SK-N-SH treated with all-trans-retinoic acid at 6 μM for 48 hours (cell line): Measurements from ENCODE around the gene PRKCE.

ENCODE experiments used
- ATAC-seq: fragments of 200-7000 bp; cut with Tn5 transposase; 3 replicates; pipeline ENCODE4 v1.9.1; 2020; ENCODE audit warnings: mild to moderate bottlenecking, moderate library complexity
- ARNTL ChIP-seq: fragments of 450-650 bp; formaldehyde crosslinking; IDR thresholded peaks from 2 replicates; pipeline ENCODE4 v1.5.0; 2020; ENCODE audit warnings: low read depth, mild to moderate bottlenecking, moderate library complexity, borderline replicate concordance
- BACH2 ChIP-seq: fragments of 250-450 bp; sonication (Bioruptor Pico); IDR thresholded peaks from 2 replicates; pipeline ENCODE4 v1.9.0; 2021; ENCODE audit warnings: mild to moderate bottlenecking, borderline replicate concordance
- CSDC2 ChIP-seq: fragments of 250-450 bp; sonication (Bioruptor Pico); IDR thresholded peaks from 2 replicates; pipeline ENCODE4 v1.5.0; 2020; ENCODE audit warnings: mild to moderate bottlenecking, moderate library complexity
- ESRRG ChIP-seq: fragments of 250-450 bp; sonication (Bioruptor Pico); IDR thresholded peaks from 2 replicates; pipeline ENCODE4 v1.6.1; 2021; ENCODE audit warnings: mild to moderate bottlenecking
- GLIS3 ChIP-seq: fragments of 250-450 bp; sonication (Bioruptor Pico); IDR thresholded peaks from 2 replicates; pipeline ENCODE4 v1.5.0; 2020; ENCODE audit warnings: mild to moderate bottlenecking, moderate library complexity
- ISL1 ChIP-seq: fragments of 250-450 bp; sonication (Bioruptor Pico); IDR thresholded peaks from 2 replicates; pipeline ENCODE4 v2.1.2; 2022; ENCODE audit warnings: mild to moderate bottlenecking, moderate library complexity
- OSR1 ChIP-seq: fragments of 250-450 bp; sonication (Bioruptor Pico); IDR thresholded peaks from 2 replicates; pipeline ENCODE4 v1.8.0; 2022; ENCODE audit warnings: moderate library complexity, mild to moderate bottlenecking, inconsistent platforms
- PPARA ChIP-seq: fragments of 250-450 bp; sonication (Bioruptor Pico); IDR thresholded peaks from 2 replicates; pipeline ENCODE4 v1.5.0; 2020; ENCODE audit warnings: mild to moderate bottlenecking, borderline replicate concordance
- RARB ChIP-seq: fragments of 250-450 bp; sonication (Bioruptor Pico); IDR thresholded peaks from 2 replicates; pipeline ENCODE4 v1.8.0; 2021; ENCODE audit warnings: mild to moderate bottlenecking, moderate library complexity
- SNAI2 ChIP-seq: fragments of 250-450 bp; sonication (Bioruptor Pico); IDR thresholded peaks from 2 replicates; pipeline ENCODE4 v1.5.0; 2020; ENCODE audit warnings: mild to moderate bottlenecking, moderate library complexity
- TCF4 ChIP-seq: fragments of 250-450 bp; sonication (Bioruptor Pico); IDR thresholded peaks from 2 replicates; pipeline ENCODE4 v1.8.0; 2021; ENCODE audit warnings: mild to moderate bottlenecking, moderate library complexity, borderline replicate concordance
- TOX ChIP-seq: fragments of 250-450 bp; sonication (Bioruptor Pico); IDR thresholded peaks from 2 replicates; pipeline ENCODE4 v1.8.0; 2021; ENCODE audit warnings: mild to moderate bottlenecking, moderate library complexity, borderline replicate concordance
- ZFP3 ChIP-seq: fragments of 250-450 bp; sonication (Bioruptor Pico); IDR thresholded peaks from 2 replicates; pipeline ENCODE4 v1.5.0; 2020; ENCODE audit warnings: mild to moderate bottlenecking, moderate library complexity
- ZFP30 ChIP-seq: fragments of 450-650 bp; formaldehyde crosslinking; IDR thresholded peaks from 2 replicates; pipeline ENCODE4 v1.5.0; 2022; ENCODE audit warnings: mild to moderate bottlenecking, moderate library complexity
- ZNF70 ChIP-seq: fragments of 450-650 bp; formaldehyde crosslinking; IDR thresholded peaks from 2 replicates; pipeline ENCODE4 v1.5.0; 2020; ENCODE audit warnings: mild to moderate bottlenecking, moderate library complexity
- ZNF8 ChIP-seq: fragments of 450-650 bp; formaldehyde crosslinking; IDR thresholded peaks from 2 replicates; pipeline ENCODE4 v1.5.0; 2020; ENCODE audit warnings: mild to moderate bottlenecking, moderate library complexity
- TF ChIP-seq, protein P1 (sequence below): fragments of 250-450 bp; sonication (Bioruptor Pico); IDR thresholded peaks from 2 replicates; pipeline ENCODE4 v1.5.1; 2020; ENCODE audit warnings: low read depth, mild to moderate bottlenecking, moderate library complexity
- TF ChIP-seq, protein P2 (sequence below): fragments of 250-450 bp; sonication (Bioruptor Pico); IDR thresholded peaks from 2 replicates; pipeline ENCODE4 v1.5.1; 2021; ENCODE audit warnings: mild to moderate bottlenecking, moderate library complexity
- TF ChIP-seq, protein P3 (sequence below): fragments of 250-450 bp; sonication (Bioruptor Pico); IDR thresholded peaks from 2 replicates; pipeline ENCODE4 v1.8.0; 2021; ENCODE audit warnings: low read depth, mild to moderate bottlenecking, moderate library complexity, borderline replicate concordance
- TF ChIP-seq, protein P4 (sequence below): fragments of 250-450 bp; sonication (Bioruptor Pico); IDR thresholded peaks from 2 replicates; pipeline ENCODE4 v1.8.0; 2020; ENCODE audit warnings: mild to moderate bottlenecking, moderate library complexity, borderline replicate concordance
- TF ChIP-seq, protein P5 (sequence below): fragments of 250-450 bp; sonication (Bioruptor Pico); IDR thresholded peaks from 2 replicates; pipeline ENCODE4 v1.5.0; 2020; ENCODE audit warnings: mild to moderate bottlenecking, moderate library complexity

The PRKCE gene

DNA sequence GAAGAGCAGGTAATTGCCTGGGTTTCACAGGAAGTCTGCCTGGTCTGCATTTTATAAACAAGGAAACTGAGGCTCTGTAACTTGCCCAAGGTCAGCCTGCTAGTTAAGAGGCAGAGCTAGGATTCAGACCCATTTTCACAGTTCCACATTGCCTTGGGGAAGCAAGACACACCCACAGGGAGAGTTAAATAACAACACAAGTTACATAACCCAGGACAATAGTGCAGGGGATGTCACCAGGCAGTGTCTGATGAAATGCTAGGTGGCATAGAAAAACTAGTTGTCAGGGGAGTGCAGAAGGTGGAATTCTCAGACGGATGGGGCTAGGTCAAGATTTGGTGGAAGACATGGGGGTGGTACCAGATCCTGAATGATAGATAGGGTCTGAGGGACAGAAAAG, 69.7 kb downstream of the PRKCE start:
- TF ChIP-seq, protein P1, sequence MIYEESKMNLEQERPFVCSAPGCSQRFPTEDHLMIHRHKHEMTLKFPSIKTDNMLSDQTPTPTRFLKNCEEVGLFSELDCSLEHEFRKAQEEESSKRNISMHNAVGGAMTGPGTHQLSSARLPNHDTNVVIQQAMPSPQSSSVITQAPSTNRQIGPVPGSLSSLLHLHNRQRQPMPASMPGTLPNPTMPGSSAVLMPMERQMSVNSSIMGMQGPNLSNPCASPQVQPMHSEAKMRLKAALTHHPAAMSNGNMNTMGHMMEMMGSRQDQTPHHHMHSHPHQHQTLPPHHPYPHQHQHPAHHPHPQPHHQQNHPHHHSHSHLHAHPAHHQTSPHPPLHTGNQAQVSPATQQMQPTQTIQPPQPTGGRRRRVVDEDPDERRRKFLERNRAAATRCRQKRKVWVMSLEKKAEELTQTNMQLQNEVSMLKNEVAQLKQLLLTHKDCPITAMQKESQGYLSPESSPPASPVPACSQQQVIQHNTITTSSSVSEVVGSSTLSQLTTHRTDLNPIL (CRISPR knock-in tag) = no peak
- TF ChIP-seq SNAI2 (CRISPR knock-in tag) (no peak), ZFP3 (no peak), ISL1 (CRISPR knock-in tag) (no peak), GLIS3 (no peak), ESRRG (CRISPR knock-in tag) (no peak), RARB (CRISPR knock-in tag) (no peak), OSR1 (CRISPR knock-in tag) (no peak), TCF4 (CRISPR knock-in tag) (no peak)
- TF ChIP-seq, protein P2, sequence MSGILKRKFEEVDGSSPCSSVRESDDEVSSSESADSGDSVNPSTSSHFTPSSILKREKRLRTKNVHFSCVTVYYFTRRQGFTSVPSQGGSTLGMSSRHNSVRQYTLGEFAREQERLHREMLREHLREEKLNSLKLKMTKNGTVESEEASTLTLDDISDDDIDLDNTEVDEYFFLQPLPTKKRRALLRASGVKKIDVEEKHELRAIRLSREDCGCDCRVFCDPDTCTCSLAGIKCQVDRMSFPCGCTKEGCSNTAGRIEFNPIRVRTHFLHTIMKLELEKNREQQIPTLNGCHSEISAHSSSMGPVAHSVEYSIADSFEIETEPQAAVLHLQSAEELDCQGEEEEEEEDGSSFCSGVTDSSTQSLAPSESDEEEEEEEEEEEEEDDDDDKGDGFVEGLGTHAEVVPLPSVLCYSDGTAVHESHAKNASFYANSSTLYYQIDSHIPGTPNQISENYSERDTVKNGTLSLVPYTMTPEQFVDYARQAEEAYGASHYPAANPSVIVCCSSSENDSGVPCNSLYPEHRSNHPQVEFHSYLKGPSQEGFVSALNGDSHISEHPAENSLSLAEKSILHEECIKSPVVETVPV (CRISPR knock-in tag) = no peak
- TF ChIP-seq, protein P3, sequence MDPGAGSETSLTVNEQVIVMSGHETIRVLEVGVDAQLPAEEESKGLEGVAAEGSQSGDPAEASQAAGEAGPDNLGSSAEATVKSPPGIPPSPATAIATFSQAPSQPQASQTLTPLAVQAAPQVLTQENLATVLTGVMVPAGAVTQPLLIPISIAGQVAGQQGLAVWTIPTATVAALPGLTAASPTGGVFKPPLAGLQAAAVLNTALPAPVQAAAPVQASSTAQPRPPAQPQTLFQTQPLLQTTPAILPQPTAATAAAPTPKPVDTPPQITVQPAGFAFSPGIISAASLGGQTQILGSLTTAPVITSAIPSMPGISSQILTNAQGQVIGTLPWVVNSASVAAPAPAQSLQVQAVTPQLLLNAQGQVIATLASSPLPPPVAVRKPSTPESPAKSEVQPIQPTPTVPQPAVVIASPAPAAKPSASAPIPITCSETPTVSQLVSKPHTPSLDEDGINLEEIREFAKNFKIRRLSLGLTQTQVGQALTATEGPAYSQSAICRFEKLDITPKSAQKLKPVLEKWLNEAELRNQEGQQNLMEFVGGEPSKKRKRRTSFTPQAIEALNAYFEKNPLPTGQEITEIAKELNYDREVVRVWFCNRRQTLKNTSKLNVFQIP (CRISPR knock-in tag) = no peak

DNA sequence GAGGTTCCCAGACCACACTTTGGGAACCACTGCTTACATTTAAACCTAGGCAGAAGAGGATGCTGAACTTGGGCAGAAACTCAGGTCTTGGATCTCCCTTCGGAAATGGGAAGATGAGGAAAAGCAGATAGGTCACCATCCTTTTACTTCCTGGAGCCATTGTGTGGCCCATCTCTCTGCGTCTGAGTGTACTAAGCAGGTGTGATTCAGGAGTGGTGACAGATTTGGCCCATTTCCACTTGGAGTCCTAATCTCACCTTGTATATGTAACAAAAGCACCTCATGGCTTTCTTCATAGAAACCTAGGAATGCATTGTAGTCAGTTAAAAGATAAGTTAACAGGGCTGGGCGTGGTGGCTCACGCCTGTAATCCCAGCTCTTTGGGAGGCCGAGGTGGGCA, 71.0 kb downstream of the PRKCE start:
- TF ChIP-seq ISL1 (CRISPR knock-in tag) (no peak), SNAI2 (CRISPR knock-in tag) (no peak), TCF4 (CRISPR knock-in tag) (no peak), ZNF8 (CRISPR knock-in tag) (no peak), ARNTL (CRISPR knock-in tag) (no peak), RARB (CRISPR knock-in tag) (no peak), OSR1 (CRISPR knock-in tag) (no peak), PPARA (CRISPR knock-in tag) (no peak), ZFP3 (no peak), ZFP30 (no peak), BACH2 (no peak), CSDC2 (CRISPR knock-in tag) (no peak)
- TF ChIP-seq, protein P2 (CRISPR knock-in tag) = no peak
- TF ChIP-seq, protein P4, sequence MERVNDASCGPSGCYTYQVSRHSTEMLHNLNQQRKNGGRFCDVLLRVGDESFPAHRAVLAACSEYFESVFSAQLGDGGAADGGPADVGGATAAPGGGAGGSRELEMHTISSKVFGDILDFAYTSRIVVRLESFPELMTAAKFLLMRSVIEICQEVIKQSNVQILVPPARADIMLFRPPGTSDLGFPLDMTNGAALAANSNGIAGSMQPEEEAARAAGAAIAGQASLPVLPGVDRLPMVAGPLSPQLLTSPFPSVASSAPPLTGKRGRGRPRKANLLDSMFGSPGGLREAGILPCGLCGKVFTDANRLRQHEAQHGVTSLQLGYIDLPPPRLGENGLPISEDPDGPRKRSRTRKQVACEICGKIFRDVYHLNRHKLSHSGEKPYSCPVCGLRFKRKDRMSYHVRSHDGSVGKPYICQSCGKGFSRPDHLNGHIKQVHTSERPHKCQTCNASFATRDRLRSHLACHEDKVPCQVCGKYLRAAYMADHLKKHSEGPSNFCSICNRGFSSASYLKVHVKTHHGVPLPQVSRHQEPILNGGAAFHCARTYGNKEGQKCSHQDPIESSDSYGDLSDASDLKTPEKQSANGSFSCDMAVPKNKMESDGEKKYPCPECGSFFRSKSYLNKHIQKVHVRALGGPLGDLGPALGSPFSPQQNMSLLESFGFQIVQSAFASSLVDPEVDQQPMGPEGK (CRISPR knock-in tag) = no peak
- TF ChIP-seq, protein P5, sequence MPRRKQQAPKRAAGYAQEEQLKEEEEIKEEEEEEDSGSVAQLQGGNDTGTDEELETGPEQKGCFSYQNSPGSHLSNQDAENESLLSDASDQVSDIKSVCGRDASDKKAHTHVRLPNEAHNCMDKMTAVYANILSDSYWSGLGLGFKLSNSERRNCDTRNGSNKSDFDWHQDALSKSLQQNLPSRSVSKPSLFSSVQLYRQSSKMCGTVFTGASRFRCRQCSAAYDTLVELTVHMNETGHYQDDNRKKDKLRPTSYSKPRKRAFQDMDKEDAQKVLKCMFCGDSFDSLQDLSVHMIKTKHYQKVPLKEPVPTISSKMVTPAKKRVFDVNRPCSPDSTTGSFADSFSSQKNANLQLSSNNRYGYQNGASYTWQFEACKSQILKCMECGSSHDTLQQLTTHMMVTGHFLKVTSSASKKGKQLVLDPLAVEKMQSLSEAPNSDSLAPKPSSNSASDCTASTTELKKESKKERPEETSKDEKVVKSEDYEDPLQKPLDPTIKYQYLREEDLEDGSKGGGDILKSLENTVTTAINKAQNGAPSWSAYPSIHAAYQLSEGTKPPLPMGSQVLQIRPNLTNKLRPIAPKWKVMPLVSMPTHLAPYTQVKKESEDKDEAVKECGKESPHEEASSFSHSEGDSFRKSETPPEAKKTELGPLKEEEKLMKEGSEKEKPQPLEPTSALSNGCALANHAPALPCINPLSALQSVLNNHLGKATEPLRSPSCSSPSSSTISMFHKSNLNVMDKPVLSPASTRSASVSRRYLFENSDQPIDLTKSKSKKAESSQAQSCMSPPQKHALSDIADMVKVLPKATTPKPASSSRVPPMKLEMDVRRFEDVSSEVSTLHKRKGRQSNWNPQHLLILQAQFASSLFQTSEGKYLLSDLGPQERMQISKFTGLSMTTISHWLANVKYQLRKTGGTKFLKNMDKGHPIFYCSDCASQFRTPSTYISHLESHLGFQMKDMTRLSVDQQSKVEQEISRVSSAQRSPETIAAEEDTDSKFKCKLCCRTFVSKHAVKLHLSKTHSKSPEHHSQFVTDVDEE (CRISPR knock-in tag) = no peak
- no peak for ATAC-seq

More for the DNA sequence above, 69.7 kb downstream of the PRKCE start:
- no peak for ATAC-seq

DNA sequence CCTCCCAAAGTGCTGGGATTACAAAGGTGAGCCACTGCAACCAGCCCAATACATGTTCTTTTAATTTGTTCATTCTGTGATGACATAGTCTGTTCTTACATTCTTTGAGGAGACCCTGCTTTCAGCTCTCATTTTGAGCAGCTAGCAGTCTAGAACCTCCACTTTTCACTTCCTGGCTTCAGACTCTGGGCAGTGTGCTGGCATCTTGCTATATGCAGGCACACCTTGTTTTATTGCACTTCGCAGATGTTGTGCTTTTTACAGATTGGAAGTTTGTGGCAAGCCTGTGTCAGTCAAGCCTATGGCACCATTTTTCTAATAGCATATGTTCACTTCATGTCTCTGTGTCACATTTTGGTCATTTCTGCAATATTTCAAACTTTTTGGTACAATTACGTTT, 72.4 kb downstream of the PRKCE start:
- no peak for ATAC-seq
- TF ChIP-seq ISL1 (CRISPR knock-in tag) (no peak), ZNF8 (CRISPR knock-in tag) (no peak), ZNF70 (CRISPR knock-in tag) (no peak), TOX (CRISPR knock-in tag) (no peak), SNAI2 (CRISPR knock-in tag) (no peak), GLIS3 (no peak)
- TF ChIP-seq, protein P2 (CRISPR knock-in tag) = no peak
- TF ChIP-seq, protein P5 (CRISPR knock-in tag) = no peak
- TF ChIP-seq, protein P1 (CRISPR knock-in tag) = no peak
